Natural killer cell (primary cell): ENCODE measurements around the gene DIPK1A. TPM values are rescaled to one million over a fixed set of nuclear protein-coding genes. Genes with fewer than 3 reads are reported as not detected.
"Not testable (repeated sequence)": the region's sequence is repeated elsewhere in the genome, so short reads cannot be mapped to it uniquely, and the experiment has no call there.

ENCODE experiments used
- ATAC-seq, 3 donors: fragments of 150-1000 bp in 2 of 3; fragments of 200-7000 bp in 1 of 3; cut with Tn5 transposase; 1 replicate in 1 of 3; 2 replicates in 2 of 3; pipeline ENCODE4 v1.10.0; 2021; ENCODE audit warnings: mild to moderate bottlenecking in 2 of 3, moderate library complexity in 2 of 3
- DNase-seq, 2 donors: peaks; one replicate each; pipeline versions ENCODE4 v3.0.0 to v3.0.0-alpha.2; 2013 to 2021; ENCODE audit warnings: mixed read lengths in 1 of 2
- H3K27ac ChIP-seq: one replicate; pipeline ENCODE4 v1.5.1; 2013; ENCODE audit warnings: mild to moderate bottlenecking, low read length
- H3K27me3 ChIP-seq: one replicate; pipeline ENCODE4 v1.6.1; 2013; ENCODE audit warnings: low read length; ENCODE audit not compliant: control insufficient read depth, insufficient read depth
- H3K36me3 ChIP-seq: one replicate; pipeline ENCODE4 v1.6.1; 2013; ENCODE audit warnings: low read length; ENCODE audit not compliant: control insufficient read depth, insufficient read depth
- H3K4me1 ChIP-seq: one replicate; pipeline ENCODE4 v1.6.1; 2013; ENCODE audit warnings: low read length; ENCODE audit not compliant: control insufficient read depth, insufficient read depth
- H3K4me3 ChIP-seq: one replicate; pipeline ENCODE4 v1.5.1; 2013; ENCODE audit warnings: low read length
- H3K9me3 ChIP-seq: one replicate; pipeline ENCODE4 v1.6.1; 2013; ENCODE audit warnings: low read length; ENCODE audit not compliant: control insufficient read depth, insufficient read depth
- H3K27ac Mint-ChIP-seq, 2 donors: one replicate each; pipeline ENCODE4 v1.8.0; 2022; ENCODE audit warnings: mild to moderate bottlenecking in 2 of 2, mixed read lengths in 2 of 2, moderate library complexity in 1 of 2
- H3K27me3 Mint-ChIP-seq, 2 donors: one replicate each; pipeline ENCODE4 v1.8.0; 2022; ENCODE audit warnings: low read depth in 2 of 2, mixed read lengths in 2 of 2
- H3K36me3 Mint-ChIP-seq: one replicate; pipeline ENCODE4 v1.8.0; 2022; ENCODE audit warnings: mixed read lengths
- H3K4me1 Mint-ChIP-seq, 2 donors: one replicate each; pipeline ENCODE4 v1.8.0; 2022; ENCODE audit warnings: mixed read lengths in 2 of 2
- H3K4me3 Mint-ChIP-seq: one replicate; pipeline ENCODE4 v1.8.0; 2022; ENCODE audit warnings: mild to moderate bottlenecking, moderate library complexity, mixed read lengths
- H3K9me3 Mint-ChIP-seq, 2 donors: one replicate each; pipeline ENCODE4 v1.8.0; 2022; ENCODE audit warnings: mixed read lengths in 2 of 2
- CTCF ChIP-seq: fragments of 200-600 bp; IDR thresholded peaks from one replicate; pipeline ENCODE4 v1.8.0; 2022; ENCODE audit warnings: antibody characterized with exemption
- WGBS: methylation state at CpG from one replicate; pipeline ENCODE4 v1.1.7; 2013; ENCODE audit warnings: missing lambda C conversion rate; ENCODE audit not compliant: insufficient coverage; 5-methylcytosine and 5-hydroxymethylcytosine counted together
- intact Hi-C: fragments of 100-400 bp; cut with micrococcal nuclease; formaldehyde crosslinking; loops from one replicate; pipeline ENCODE4 v1.14.2; 2022
- total RNA-seq, 4 donors: library from RNA; stranded (reverse); fragments of 120-200 nt in 1 of 4; gene quantifications; one replicate each; pipeline versions ENCODE4 v1.2.3 to v1.2.4, GENCODE V29; 2013 to 2022

DIPK1A gene
- total RNA-seq, 3 donors from 2014 or later (not counting 1 experiment from before 2014, with no cell fraction given), result 7.0 to 11.3 (median 11.2) TPM

DNA sequence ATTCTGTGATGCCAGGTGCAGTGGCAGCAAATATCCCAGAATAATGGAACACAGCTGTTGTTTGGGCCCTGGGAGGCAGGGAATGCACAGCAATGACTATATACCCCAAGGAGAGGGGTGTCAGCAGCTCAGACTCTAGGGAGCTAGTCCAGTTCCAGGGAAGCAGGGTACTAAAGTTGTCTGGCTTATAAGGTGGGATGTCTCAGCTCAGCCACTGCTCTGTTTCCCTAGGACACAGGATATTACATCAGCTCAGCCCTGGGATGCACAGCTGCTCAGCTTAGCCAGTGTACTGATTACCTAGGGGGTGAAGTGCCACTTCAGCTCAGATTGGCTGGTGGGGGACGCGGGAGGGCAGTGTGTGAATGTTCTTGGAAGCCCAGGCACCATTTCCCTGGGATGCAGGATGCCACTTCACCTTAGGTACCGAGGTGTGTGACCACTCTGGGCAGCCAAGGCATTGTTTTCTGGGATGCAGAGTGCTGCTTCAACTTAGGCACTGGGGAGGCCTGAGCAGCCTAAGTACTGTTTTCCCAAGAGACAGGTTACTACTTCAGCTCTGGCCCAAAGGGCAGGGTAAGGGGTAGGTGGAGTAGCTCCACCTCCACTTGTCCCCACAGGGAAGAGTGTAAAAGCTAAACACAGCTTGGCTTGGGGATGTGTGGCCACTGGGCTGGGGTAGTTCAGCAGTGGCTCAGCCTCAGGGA, 59.4 kb downstream of the DIPK1A start:
- WGBS, result 98% methylated on average over 3 of the region's 3 CpGs
- H3K27ac Mint-ChIP-seq, result peak overlapping the region in 1 of 2 donors; percentile 81
- no peak overlapping the region for H3K4me3 Mint-ChIP-seq
- Histone ChIP-seq H3K4me1 (peaks cover 4% of the 10 kb centered on the region), H3K36me3 (no peaks in the 10 kb centered on the region), H3K9me3 (peaks cover 3% of the 10 kb centered on the region), H3K27me3 (no peaks in the 10 kb centered on the region), H3K4me3 (no peak overlapping the region), H3K27ac (no peak overlapping the region)
- TF ChIP-seq CTCF, result no peak
- intact Hi-C loops, result no loop called here
- H3K4me1 Mint-ChIP-seq, result peaks cover 12 to 29% of the 10 kb centered on the region in 2 donors
- no peak for DNase-seq
- peaks cover 0 to 4% of the 10 kb centered on the region in 2 donors for H3K9me3 Mint-ChIP-seq
- H3K27me3 Mint-ChIP-seq, result no peaks in the 10 kb centered on the region
- H3K36me3 Mint-ChIP-seq, result peaks cover 6% of the 10 kb centered on the region
- no peak for ATAC-seq

DNA sequence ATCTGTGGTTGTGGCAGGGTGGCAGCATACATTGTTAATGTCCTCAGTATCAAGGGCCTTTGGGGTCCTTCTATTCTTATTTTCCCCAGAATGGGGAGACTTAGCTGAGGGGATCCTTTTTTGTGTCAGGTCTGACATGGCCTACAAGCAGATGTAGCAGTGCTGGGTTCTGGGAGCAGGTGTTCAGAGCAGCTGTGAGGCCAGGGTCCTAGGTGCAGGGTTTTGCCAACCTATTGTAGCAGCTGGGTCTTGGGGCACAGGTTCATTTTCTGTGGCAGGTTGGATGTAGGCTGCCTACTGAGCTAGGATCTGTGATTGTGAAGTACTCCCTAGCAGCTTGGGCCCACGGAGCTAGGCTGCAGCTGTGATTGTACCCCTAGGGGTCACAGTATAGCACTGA, 60.1 kb downstream of the DIPK1A start:
- no peaks in the 10 kb centered on the region for H3K36me3 ChIP-seq
- no peaks in the 10 kb centered on the region for H3K27me3 ChIP-seq
- H3K4me1 Mint-ChIP-seq, result peaks cover 12 to 29% of the 10 kb centered on the region in 2 donors
- intact Hi-C loops, result no loop called here
- ATAC-seq (no peak), DNase-seq (no peak)
- H3K4me3 Mint-ChIP-seq, result no peak overlapping the region
- WGBS, result 100% methylated on average over 1 of the region's 1 CpG
- no peaks in the 10 kb centered on the region for H3K27me3 Mint-ChIP-seq
- H3K9me3 ChIP-seq, result peaks cover 3% of the 10 kb centered on the region
- H3K27ac ChIP-seq, result no peak overlapping the region
- peaks cover 4% of the 10 kb centered on the region for H3K4me1 ChIP-seq
- H3K36me3 Mint-ChIP-seq, result peaks cover 6% of the 10 kb centered on the region
- H3K4me3 ChIP-seq, result no peak overlapping the region
- no peak for TF ChIP-seq CTCF
- peaks cover 0 to 4% of the 10 kb centered on the region in 2 donors for H3K9me3 Mint-ChIP-seq
- H3K27ac Mint-ChIP-seq, result no peak overlapping the region

DNA sequence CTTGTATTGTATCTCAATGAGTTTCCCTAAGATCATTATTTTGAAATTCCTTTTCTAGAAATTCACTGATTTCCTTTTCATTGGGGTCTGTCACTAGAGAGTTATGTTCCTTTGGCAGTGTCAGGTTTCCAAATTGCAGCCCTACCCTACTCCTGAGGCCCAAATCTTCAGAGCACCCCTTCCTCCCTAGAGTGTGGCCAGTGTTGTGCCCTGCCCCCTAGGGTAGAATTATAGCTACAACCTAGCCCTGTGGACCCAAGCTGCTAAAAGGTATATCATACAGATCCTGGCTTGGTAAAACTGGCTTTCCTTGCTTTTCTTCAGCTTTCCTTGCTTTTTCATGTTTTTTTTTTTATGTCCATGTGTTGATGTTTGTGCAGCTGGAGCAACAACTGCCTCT, 60.7 kb downstream of the DIPK1A start:
- H3K36me3 ChIP-seq, result no peaks in the 10 kb centered on the region
- H3K4me3 Mint-ChIP-seq, result no peak overlapping the region
- H3K4me1 Mint-ChIP-seq, result peaks cover 14 to 29% of the 10 kb centered on the region in 2 donors
- peaks cover 6% of the 10 kb centered on the region for H3K36me3 Mint-ChIP-seq
- no peaks in the 10 kb centered on the region for H3K27me3 Mint-ChIP-seq
- peaks cover 4% of the 10 kb centered on the region for H3K4me1 ChIP-seq
- TF ChIP-seq CTCF, result no peak
- peak overlapping the region in 1 of 2 donors; percentile 25 for H3K27ac Mint-ChIP-seq
- peaks cover 3% of the 10 kb centered on the region for H3K9me3 ChIP-seq
- ATAC-seq, result no peak
- no peaks in the 10 kb centered on the region for H3K27me3 ChIP-seq
- H3K9me3 Mint-ChIP-seq, result peaks cover 0 to 4% of the 10 kb centered on the region in 2 donors
- no peak overlapping the region for H3K4me3 ChIP-seq
- DNase-seq, result no peak
- intact Hi-C loops, result no loop called here
- H3K27ac ChIP-seq, result no peak overlapping the region

DNA sequence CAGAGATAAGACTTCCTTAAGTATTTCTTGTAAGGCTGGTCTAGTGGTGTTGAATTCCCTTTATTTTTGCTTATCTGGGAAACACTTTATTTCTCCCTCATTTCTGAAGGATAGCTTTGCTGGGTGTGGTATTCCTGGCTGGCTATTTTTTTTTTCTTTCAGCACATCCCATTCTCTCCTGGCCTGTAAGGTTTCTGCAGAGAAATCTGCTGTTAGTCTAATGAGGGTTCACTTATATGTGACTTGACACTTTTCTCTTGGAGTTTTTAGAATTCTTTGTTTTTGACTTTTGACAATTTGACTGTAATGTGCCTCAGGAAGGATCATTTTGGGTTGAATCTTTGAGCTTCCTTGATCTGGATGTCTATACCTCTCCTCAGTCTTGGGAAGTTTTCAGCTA, 61.5 kb downstream of the DIPK1A start:
- ATAC-seq, result no peak
- Histone ChIP-seq H3K4me1 (peaks cover 4% of the 10 kb centered on the region), H3K36me3 (no peaks in the 10 kb centered on the region), H3K27me3 (no peaks in the 10 kb centered on the region), H3K27ac (no peak overlapping the region), H3K4me3 (no peak overlapping the region), H3K9me3 (peaks cover 3% of the 10 kb centered on the region)
- Mint-ChIP-seq H3K4me1 (peaks cover 18 to 29% of the 10 kb centered on the region in 2 donors), H3K4me3 (no peak overlapping the region), H3K27me3 (no peaks in the 10 kb centered on the region), H3K27ac (peak overlapping the region in 1 of 2 donors; percentile 25), H3K36me3 (peaks cover 6% of the 10 kb centered on the region), H3K9me3 (peaks cover 0 to 4% of the 10 kb centered on the region in 2 donors)
- intact Hi-C loops, result no loop called here
- no peak for DNase-seq
- TF ChIP-seq CTCF, result no peak

- H3K36me3 ChIP-seq, H3K4me3 Mint-ChIP-seq, H3K4me3 ChIP-seq, DNase-seq, intact Hi-C loops, H3K4me1 ChIP-seq, H3K27me3 Mint-ChIP-seq, H3K9me3 ChIP-seq, H3K27me3 ChIP-seq, H3K36me3 Mint-ChIP-seq, H3K9me3 Mint-ChIP-seq, H3K27ac ChIP-seq: not testable (repeated sequence)
- ATAC-seq, result peak in 2 of 3 donors; percentile 27 to 34
- peak overlapping the region in 1 of 2 donors; percentile 42 for H3K27ac Mint-ChIP-seq
- WGBS, result 58% methylated on average over 2 of the region's 2 CpGs
- H3K4me1 Mint-ChIP-seq, result peaks cover 20 to 32% of the 10 kb centered on the region in 2 donors
Observed at GRCh38 chr1:92898053-92898452, 63.2 kb downstream of the DIPK1A start.
